Measurements from ENCODE around the gene MKX. TPM values are rescaled to one million over a fixed set of nuclear protein-coding genes. Genes with fewer than 3 reads are reported as not detected.

MKX gene, protein sequence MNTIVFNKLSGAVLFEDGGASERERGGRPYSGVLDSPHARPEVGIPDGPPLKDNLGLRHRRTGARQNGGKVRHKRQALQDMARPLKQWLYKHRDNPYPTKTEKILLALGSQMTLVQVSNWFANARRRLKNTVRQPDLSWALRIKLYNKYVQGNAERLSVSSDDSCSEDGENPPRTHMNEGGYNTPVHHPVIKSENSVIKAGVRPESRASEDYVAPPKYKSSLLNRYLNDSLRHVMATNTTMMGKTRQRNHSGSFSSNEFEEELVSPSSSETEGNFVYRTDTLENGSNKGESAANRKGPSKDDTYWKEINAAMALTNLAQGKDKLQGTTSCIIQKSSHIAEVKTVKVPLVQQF
- total RNA-seq (2022; extraction: Qiagen RNA extraction; ENCODE audit: low read depth): not detected in 5 replicates

DNA sequence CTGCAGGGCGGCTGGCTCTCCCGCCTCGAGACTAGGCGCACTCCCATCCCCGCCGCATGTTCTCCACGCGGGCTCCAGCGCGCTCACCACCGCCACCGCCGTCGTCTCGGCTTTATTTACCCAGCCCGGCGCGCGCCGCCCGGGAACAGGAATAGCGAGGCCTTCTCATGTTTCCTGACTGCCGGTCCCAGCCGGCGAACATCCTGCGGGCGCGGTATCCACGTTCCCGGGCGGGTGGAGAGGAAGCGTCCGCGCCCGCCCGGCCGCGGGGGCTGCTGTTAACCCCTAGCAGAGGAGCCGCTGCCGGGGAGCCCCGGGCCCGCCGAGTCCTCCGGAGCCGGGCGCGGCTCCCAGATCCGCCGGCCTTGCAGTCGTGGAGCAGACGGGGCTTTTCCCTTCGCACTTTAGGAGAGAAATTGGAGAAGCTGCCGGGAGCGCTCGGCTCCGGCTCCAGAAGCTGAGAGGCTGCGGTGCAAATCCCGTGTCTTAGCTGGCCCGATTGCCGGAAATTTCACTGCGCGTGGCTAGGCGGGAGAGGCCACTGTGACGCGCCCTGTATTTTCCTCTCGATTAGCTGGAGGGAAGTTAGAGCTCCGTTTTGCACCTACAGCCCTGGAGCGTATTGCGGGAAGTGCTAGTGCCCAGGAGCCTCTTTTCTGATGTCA is at the start of gene MKX:
TSS of gene MKX (minus strand) at position 88 of the 665 bp plus-strand sequence. CDS start 2,404 bp downstream, outside the sequence.

Other genes starting within 250 kb of the MKX start
- 72.1 to 90.9 TPM (median 82.0 TPM) in 5 replicates for gene RAB18, start 241.5 kb downstream of the MKX start, total RNA-seq (2022; extraction: Qiagen RNA extraction; ENCODE audit: low read depth)

Data from A549 treated with DMSO at 1 μM for 4 hours (cell line).